ENCODE results near the gene CCDC146. TPM values are rescaled to one million over a fixed set of nuclear protein-coding genes. Genes with fewer than 3 reads are reported as not detected.

The CCDC146 gene
- total and polyA plus RNA-seq, 2 of the 8 experiments (the other 6 are each of a cell fraction or from before 2014, with no cell fraction given): 0.88 to 2.4 TPM

DNA sequence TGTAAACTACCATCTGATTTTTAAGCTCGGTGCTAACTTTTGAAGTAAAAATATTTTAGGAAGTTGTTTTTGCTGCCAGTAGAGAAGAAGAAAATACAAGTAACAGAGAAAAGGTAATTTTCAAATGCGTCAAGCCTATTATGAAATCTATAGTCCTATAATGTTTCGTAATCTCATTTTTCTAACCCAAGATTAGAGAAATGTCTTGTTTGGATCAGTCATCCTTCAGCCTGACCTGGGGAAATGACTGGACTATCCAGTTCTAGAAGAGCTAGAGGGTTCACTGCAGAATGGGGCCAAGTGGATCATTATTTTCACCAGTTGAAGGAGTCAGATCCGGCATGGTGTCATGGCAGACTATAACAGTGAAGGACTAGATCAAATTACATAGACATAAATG, 139.9 kb downstream of the CCDC146 start:
- FAIRE-seq (no peak), DNase-seq (ENCODE audit: low read depth in 1 of 2, low spot score in 2 of 2) (no peak)
- no peak overlapping the region for H2BK120ac ChIP-seq (replicated peaks; ENCODE audit: low read depth, low read length)
- H3K4me1 ChIP-seq (replicated peaks in 1 of 4; ENCODE audit: control insufficient read depth in 3 of 4, insufficient read depth in 4 of 4, low read length in 3 of 4): no peaks in the 10 kb centered on the region
- no peak overlapping the region for H2BK5ac ChIP-seq (ENCODE audit: low read depth, low read length)
- no peak overlapping the region for H4K5ac ChIP-seq (ENCODE audit: insufficient read length, low read depth, low read length)
- H3K27ac ChIP-seq (ENCODE audit: low read depth, low read length): no peak overlapping the region
- no peaks in the 10 kb centered on the region for H3K36me3 ChIP-seq (ENCODE audit: control insufficient read depth in 2 of 4, insufficient read depth in 4 of 4, low read length in 3 of 4)
- no peak overlapping the region for H2AK5ac ChIP-seq (ENCODE audit: low read depth, low read length)
- no peak overlapping the region for H3K4me3 ChIP-seq (ENCODE audit: extremely low read depth in 1 of 4, insufficient read depth in 2 of 4, low read depth in 3 of 4, low read length in 4 of 4)
- H4K8ac ChIP-seq (ENCODE audit: extremely low read depth, insufficient read depth, low read length): no peak overlapping the region
- no peak overlapping the region for H3K9ac ChIP-seq (replicated peaks in 1 of 4; ENCODE audit: extremely low read depth in 1 of 4, low read depth in 3 of 4, low read length in 3 of 4)
- no peak overlapping the region for H3K18ac ChIP-seq (ENCODE audit: extremely low read depth, low read length)
- H3K9me3 ChIP-seq (ENCODE audit: insufficient read depth in 2 of 2, low read depth in 1 of 2, low read length in 1 of 2): no peaks in the 10 kb centered on the region
- H3K79me1 ChIP-seq (ENCODE audit: low read depth, low read length): no peaks in the 10 kb centered on the region
- no peak overlapping the region for H3K56ac ChIP-seq (replicated peaks; ENCODE audit: insufficient read length, low read depth, low read length)
- POLR2A ChIA-PET (ENCODE audit: partially characterized antibody): no interaction called here
- no peak overlapping the region for H2BK15ac ChIP-seq (ENCODE audit: low read length)
- no peak overlapping the region for H3K23ac ChIP-seq (ENCODE audit: insufficient read length)
- no peak overlapping the region for H4K91ac ChIP-seq (replicated peaks; ENCODE audit: insufficient read length, low read length)
- no peak overlapping the region for H3K14ac ChIP-seq (ENCODE audit: insufficient read length)
- H3K4me2 ChIP-seq (ENCODE audit: insufficient read depth in 1 of 2, low read depth in 2 of 2, low read length in 2 of 2): no peak overlapping the region
- H2BK20ac ChIP-seq (ENCODE audit: low read length): no peak overlapping the region
- no peaks in the 10 kb centered on the region for H3K27me3 ChIP-seq (replicated peaks in 1 of 4; ENCODE audit: control insufficient read depth in 3 of 4, extremely low read depth in 1 of 4, insufficient read depth in 3 of 4, low read length in 3 of 4)
- WGBS, 2 experiments (ENCODE audit: extremely low coverage in 1 of 2, insufficient coverage in 1 of 2, insufficient read length in 1 of 2, insufficient replicate concordance in 2 of 2, low coverage in 1 of 2, low lambda C conversion rate in 2 of 2, missing lambda C conversion rate in 1 of 2): 100% methylated on average over 4 of the region's 4 CpGs; no CpG with 5 or more reads in 1 of the 2 experiments
- CTCF ChIA-PET (ENCODE audit: partially characterized antibody): interaction anchor here (1.3 kb wide), 1 partner anchor 12 kb away, joined by 4 read pairs; no protein-coding TSS in a partner anchor
- no peak overlapping the region for H2AFZ ChIP-seq (ENCODE audit: low read length)
- no peaks in the 10 kb centered on the region for H3K79me2 ChIP-seq (ENCODE audit: control insufficient read depth in 1 of 2, insufficient read depth in 2 of 2, low read length in 2 of 2)
- no peaks in the 10 kb centered on the region; the same call in 1 of the 2 replicates for H3K23me2 ChIP-seq (ENCODE audit: low read depth, low read length)
- H3K4ac ChIP-seq (replicated peaks; ENCODE audit: insufficient read length, low read depth, low read length): no peak overlapping the region
- no peaks in the 10 kb centered on the region for H4K20me1 ChIP-seq (replicated peaks in 1 of 2; ENCODE audit: control insufficient read depth in 1 of 2, insufficient read depth in 2 of 2, low read length in 2 of 2)
- H2BK12ac ChIP-seq (ENCODE audit: low read depth, low read length): no peak overlapping the region
- no peak for TF ChIP-seq TEAD4 (IDR thresholded peaks at IDR 0.05; ENCODE audit: low read depth, low read length)
- TF ChIP-seq CHD1 (IDR thresholded peaks at IDR 0.05; ENCODE audit: low read depth, low read length): no peak
- no peak for TF ChIP-seq JUN (IDR thresholded peaks at IDR 0.05; ENCODE audit: low read depth, low read length)
- TF ChIP-seq KDM1A (IDR thresholded peaks at IDR 0.05; ENCODE audit: borderline replicate concordance, low read length): no peak
- TF ChIP-seq, protein P1, sequence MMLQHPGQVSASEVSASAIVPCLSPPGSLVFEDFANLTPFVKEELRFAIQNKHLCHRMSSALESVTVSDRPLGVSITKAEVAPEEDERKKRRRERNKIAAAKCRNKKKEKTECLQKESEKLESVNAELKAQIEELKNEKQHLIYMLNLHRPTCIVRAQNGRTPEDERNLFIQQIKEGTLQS (IDR thresholded peaks at IDR 0.05; ENCODE audit: insufficient read depth, low read depth, low read length): no peak
- TF ChIP-seq KDM4A (IDR thresholded peaks at IDR 0.05; ENCODE audit: low read depth, low read length, severe bottlenecking): no peak
- TF ChIP-seq RFX5 (IDR thresholded peaks at IDR 0.05; ENCODE audit: borderline replicate concordance, low read depth, low read length): no peak
- TF ChIP-seq RBBP5 (IDR thresholded peaks at IDR 0.05; ENCODE audit: borderline replicate concordance, low read depth, low read length): no peak
- TF ChIP-seq SIN3A (conservative IDR thresholded peaks at IDR 0.05 in 1 of 2, IDR thresholded peaks at IDR 0.05 in 1 of 2; ENCODE audit: low read depth in 1 of 2, low read length in 2 of 2): no peak
- TF ChIP-seq BCL11A (IDR thresholded peaks at IDR 0.05; ENCODE audit: low read depth in 2 of 2, low read length in 2 of 2): no peak
- no peak for TF ChIP-seq SP1 (IDR thresholded peaks at IDR 0.05; ENCODE audit: low read depth, low read length)
- TF ChIP-seq FOSL1 (IDR thresholded peaks at IDR 0.05; ENCODE audit: insufficient read depth, low read depth, low read length): no peak
- TF ChIP-seq TAF7 (optimal IDR thresholded peaks at IDR 0.05; ENCODE audit: borderline replicate concordance, low read depth, low read length): no peak
- no peak for TF ChIP-seq RXRA (IDR thresholded peaks at IDR 0.05; ENCODE audit: insufficient read depth, low read depth, low read length)

All from H1 (cell line).